Fibroblast of lung (primary cell): Measurements from ENCODE around the gene CYP4F3. TPM values are rescaled to one million over a fixed set of nuclear protein-coding genes. Genes with fewer than 3 reads are reported as not detected.
"Not testable (repeated sequence)": the region's sequence is repeated elsewhere in the genome, so short reads cannot be mapped to it uniquely, and the experiment has no call there.

ENCODE experiments used
- DNase-seq, 2 donors: peaks; one replicate each; pipeline versions ENCODE4 v3.0.0 to v3.0.0-alpha.2; 2010; ENCODE audit warnings: low read depth in 2 of 2
- H2AFZ ChIP-seq: 2 replicates; pipeline ENCODE4 v1.5.1; 2012; ENCODE audit warnings: low read length, control low read depth, inconsistent platforms
- H3K27ac ChIP-seq: 2 replicates; pipeline ENCODE4 v1.5.1; 2011; ENCODE audit warnings: low read length, control low read depth; ENCODE audit not compliant: insufficient read depth
- H3K27me3 ChIP-seq: 2 replicates; pipeline ENCODE4 v1.5.1; 2011; ENCODE audit warnings: mild to moderate bottlenecking, low read length; ENCODE audit not compliant: control insufficient read depth, insufficient read depth
- H3K36me3 ChIP-seq: 2 replicates; pipeline ENCODE4 v1.5.1; 2011; ENCODE audit warnings: low read length; ENCODE audit not compliant: control insufficient read depth, insufficient read depth
- H3K4me1 ChIP-seq: 2 replicates; pipeline ENCODE4 v1.5.1; 2011; ENCODE audit warnings: low read length; ENCODE audit not compliant: control insufficient read depth, insufficient read depth; ENCODE audit errors: extremely low read depth
- H3K4me2 ChIP-seq: 2 replicates; pipeline ENCODE4 v1.5.1; 2011; ENCODE audit warnings: low read length, control low read depth; ENCODE audit not compliant: insufficient read depth; ENCODE audit errors: extremely low read depth
- H3K4me3 ChIP-seq, 4 experiments: fragments of 200-600 bp in 1 of 4; sonication (generic) in 1 of 4; replicated peaks in 1 of 4; 2 replicates each; pipeline ENCODE4 v1.5.1; 2011 to 2016; ENCODE audit warnings: low read length in 4 of 4, low read depth in 3 of 4, mild to moderate bottlenecking in 3 of 4, control low read depth in 2 of 4, inconsistent platforms in 1 of 4, mixed read lengths in 1 of 4; ENCODE audit not compliant: insufficient read depth in 1 of 4; ENCODE audit errors: control extremely low read depth in 1 of 4
- H3K79me2 ChIP-seq: 2 replicates; pipeline ENCODE4 v1.5.1; 2012; ENCODE audit warnings: mild to moderate bottlenecking, low read length, inconsistent platforms; ENCODE audit not compliant: control insufficient read depth, insufficient read depth
- H3K9ac ChIP-seq: 2 replicates; pipeline ENCODE4 v1.5.1; 2011; ENCODE audit warnings: mild to moderate bottlenecking, low read length, control low read depth; ENCODE audit not compliant: insufficient read depth
- H3K9me3 ChIP-seq: 2 replicates; pipeline ENCODE4 v1.5.1; 2012; ENCODE audit warnings: low read depth, low read length; ENCODE audit not compliant: control insufficient read depth, insufficient read depth
- H4K20me1 ChIP-seq: 2 replicates; pipeline ENCODE4 v1.5.1; 2011; ENCODE audit warnings: low read length; ENCODE audit not compliant: control insufficient read depth, insufficient read depth; ENCODE audit errors: extremely low read depth
- CTCF ChIP-seq, 2 donors: IDR thresholded peaks in 1 of 2; conservative IDR thresholded peaks in 1 of 2; 1 replicate in 1 of 2; 2 replicates in 1 of 2; pipeline ENCODE4 v1.5.1; 2011 to 2012; ENCODE audit warnings: low read length in 2 of 2, control low read depth in 1 of 2, inconsistent platforms in 1 of 2, low read depth in 1 of 2, mild to moderate bottlenecking in 1 of 2
- EZH2 ChIP-seq: IDR thresholded peaks from 2 replicates; pipeline ENCODE4 v1.5.1; 2012; ENCODE audit warnings: low read length, control low read depth, mild to moderate bottlenecking; ENCODE audit errors: missing control alignments
- polyA minus RNA-seq: library from RNA; depleted of rRNA, polyadenylated mRNA; stranded (reverse); fragments of >200 nt; gene quantifications from 2 replicates; pipeline ENCODE4 v1.2.3, GENCODE V29; 2011; ENCODE audit warnings: low replicate concordance
- polyA plus RNA-seq, 2 donors: library from polyadenylated mRNA; depleted of rRNA in 1 of 2; stranded (reverse) in 1 of 2; unstranded in 1 of 2; fragments of >200 nt; gene quantifications; 2 replicates each; pipeline ENCODE4 v1.2.1, GENCODE V29; 2011 to 2012; ENCODE audit warnings: missing spikeins in 1 of 2
- total RNA-seq: library from RNA; depleted of rRNA; stranded (reverse); fragments of >200 nt; gene quantifications from 2 replicates; pipeline ENCODE4 v1.2.1, GENCODE V29; 2014

Gene CYP4F3
- total RNA-seq (not detected in 2 replicates), polyA plus RNA-seq (not detected in 2 replicates), polyA minus RNA-seq (0.33 TPM in 1 of 2 replicates, not detected in the other)
- not detected in 2 replicates for polyA plus RNA-seq (2012)

GRCh38 chr19:15640294-15640903 is at the start of gene CYP4F3:
Gene CYP4F3, plus strand, starts transcription at chr19:15640897. Its CDS starts 519 bp downstream, at chr19:15641416.
- Histone ChIP-seq H3K79me2 (no peaks in the 10 kb centered on the region), H3K9me3 (no peaks in the 10 kb centered on the region), H3K9ac (no peak within 1 kb of the TSS), H4K20me1 (no peaks in the 10 kb centered on the region), H3K27me3 (no peaks in the 10 kb centered on the region), H3K4me3 (no peak within 1 kb of the TSS), H3K36me3 (no peaks in the 10 kb centered on the region), H3K4me1 (no peaks in the 10 kb centered on the region), H2AFZ (no peak within 1 kb of the TSS), H3K27ac (no peak within 1 kb of the TSS), H3K4me2 (no peak within 1 kb of the TSS)
- TF ChIP-seq CTCF (conservative IDR thresholded peaks at IDR 0.05 in 1 of 2, IDR thresholded peaks at IDR 0.05 in 1 of 2; ENCODE audit: low read depth in 1 of 2, low read length in 2 of 2) = no peak
- TF ChIP-seq EZH2 = no peak
- no peak for DNase-seq

- TF ChIP-seq EZH2 (no peak), CTCF (conservative IDR thresholded peaks at IDR 0.05 in 1 of 2, IDR thresholded peaks at IDR 0.05 in 1 of 2; ENCODE audit: low read depth in 1 of 2, low read length in 2 of 2) (no peak)
- H3K4me3 ChIP-seq = no peak overlapping the region
Observed at GRCh38 chr19:15591796-15592195, 48.9 kb upstream of the CYP4F3 start.

GRCh38 chr19:15592506-15592905 is 48.2 kb upstream of the CYP4F3 start:
- H3K9ac ChIP-seq, H3K9me3 ChIP-seq, H2AFZ ChIP-seq, DNase-seq, H3K36me3 ChIP-seq, H4K20me1 ChIP-seq, H3K27me3 ChIP-seq, H3K4me3 ChIP-seq, H3K4me2 ChIP-seq, H3K79me2 ChIP-seq, H3K4me1 ChIP-seq, H3K27ac ChIP-seq: not testable (repeated sequence)

More at GRCh38 chr19:15591796-15592195, 48.9 kb upstream of the CYP4F3 start:
- no peak overlapping the region for H2AFZ ChIP-seq
- H4K20me1 ChIP-seq = no peaks in the 10 kb centered on the region
- H3K79me2 ChIP-seq = no peaks in the 10 kb centered on the region
- H3K36me3 ChIP-seq = no peaks in the 10 kb centered on the region
- DNase-seq = no peak
- H3K9ac ChIP-seq = no peak overlapping the region
- no peaks in the 10 kb centered on the region for H3K27me3 ChIP-seq
- no peak overlapping the region for H3K27ac ChIP-seq
- H3K4me2 ChIP-seq = no peak overlapping the region
- H3K9me3 ChIP-seq = no peaks in the 10 kb centered on the region
- H3K4me1 ChIP-seq = no peaks in the 10 kb centered on the region

GRCh38 chr19:15593766-15594165 is 46.9 kb upstream of the CYP4F3 start:
- not testable (repeated sequence) for H3K27ac ChIP-seq, H3K4me1 ChIP-seq, H3K9ac ChIP-seq, H4K20me1 ChIP-seq, H3K36me3 ChIP-seq, H2AFZ ChIP-seq, H3K27me3 ChIP-seq, H3K79me2 ChIP-seq, H3K4me2 ChIP-seq, DNase-seq, H3K4me3 ChIP-seq, H3K9me3 ChIP-seq
